H4 (cell line): ENCODE measurements around the gene ADRA2C. TPM values are rescaled to one million over a fixed set of nuclear protein-coding genes. Genes with fewer than 3 reads are reported as not detected.

ENCODE experiments used
- DNase-seq: peaks from one replicate; pipeline ENCODE4 v3.0.0-alpha.2; 2015; ENCODE audit warnings: low spot score
- total RNA-seq: library from RNA; depleted of rRNA; stranded (reverse); fragments of >200 nt; shearing (Covaris generic); gene quantifications from 2 replicates; pipeline ENCODE4 v1.2.3, GENCODE V29; 2014

Gene ADRA2C
- total RNA-seq, 1 experiment from 2014 or later, result 1.7 TPM

DNA sequence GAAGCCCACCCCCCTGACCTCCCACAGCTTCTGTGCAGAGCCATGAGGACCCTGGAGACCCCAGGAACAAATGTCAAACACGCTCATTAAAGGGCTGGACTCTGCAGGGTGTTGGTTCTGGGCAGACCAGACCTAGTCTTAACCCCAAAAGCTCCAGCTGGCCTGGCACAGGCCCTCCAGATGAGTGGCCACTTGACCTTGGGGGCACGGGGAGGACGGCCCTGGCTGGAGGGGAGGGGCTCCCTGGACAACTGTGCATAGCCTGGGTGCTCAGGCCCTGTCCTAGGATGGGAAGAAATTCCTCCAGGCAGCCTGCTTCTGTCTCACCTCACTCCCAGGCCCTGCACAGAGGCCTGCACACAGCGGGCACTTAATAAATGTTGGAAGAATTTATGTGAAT is 9.4 kb downstream of the ADRA2C start:
- no peak for DNase-seq

DNA sequence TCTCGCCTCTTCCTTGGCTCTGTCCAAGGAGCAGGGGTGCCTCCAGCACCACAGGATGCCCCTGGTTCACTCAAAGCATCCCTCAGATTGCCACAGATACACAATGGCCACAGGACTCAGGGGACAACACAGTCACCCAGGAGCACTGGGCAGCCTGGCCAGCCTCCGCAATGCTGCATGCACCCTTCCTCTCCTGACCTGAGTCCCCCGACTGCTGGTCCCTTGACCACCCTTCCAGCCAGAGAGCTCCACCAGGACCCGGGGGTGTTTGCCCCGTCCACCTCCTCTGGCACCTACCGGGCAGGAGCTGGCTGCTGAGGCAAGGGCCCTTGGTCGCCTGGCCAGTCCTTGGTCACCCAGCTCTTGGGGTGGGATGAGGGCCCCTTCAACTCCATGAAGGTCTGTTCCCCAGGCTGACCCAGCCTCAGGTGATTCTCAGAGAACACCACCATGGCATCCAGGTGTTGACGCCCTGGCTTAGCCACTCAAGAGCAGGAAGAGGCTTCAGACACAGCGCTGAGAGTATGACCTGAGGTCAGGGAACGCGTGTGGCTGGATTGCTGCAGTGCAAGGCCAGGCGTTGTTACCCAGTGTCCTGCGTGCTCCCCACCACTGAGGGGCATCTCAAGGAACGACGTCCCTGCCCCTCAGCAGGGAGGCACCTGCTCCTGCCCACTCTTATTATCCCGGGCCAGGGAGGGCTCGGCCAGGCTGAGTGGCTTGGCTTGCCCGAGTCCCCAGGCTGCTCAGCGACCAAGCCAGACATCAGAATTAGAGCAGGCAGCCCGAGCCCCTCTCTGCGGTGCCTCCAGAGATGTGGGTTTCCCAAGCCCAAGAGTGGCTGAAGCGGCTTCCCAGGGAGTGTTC is 10.2 kb downstream of the ADRA2C start:
- DNase-seq, result no peak

DNA sequence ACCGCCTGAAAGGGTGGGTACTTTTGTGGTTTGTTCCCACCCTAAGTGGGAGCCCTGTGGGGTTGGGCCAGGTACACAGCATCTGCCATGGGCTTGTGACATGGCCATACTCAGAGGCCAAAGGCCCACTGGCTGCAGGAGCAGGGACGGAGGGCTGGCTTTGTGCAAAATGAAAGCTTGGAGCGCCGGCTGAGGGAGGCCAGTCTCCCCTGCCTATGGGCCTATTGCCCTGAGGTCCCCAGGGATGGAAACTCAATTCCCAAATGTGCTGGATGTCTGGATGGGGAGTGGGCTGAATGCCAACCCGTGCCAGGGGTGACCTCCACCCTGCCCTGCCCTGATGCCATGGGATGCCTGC is 10.8 kb downstream of the ADRA2C start:
- DNase-seq, result no peak

DNA sequence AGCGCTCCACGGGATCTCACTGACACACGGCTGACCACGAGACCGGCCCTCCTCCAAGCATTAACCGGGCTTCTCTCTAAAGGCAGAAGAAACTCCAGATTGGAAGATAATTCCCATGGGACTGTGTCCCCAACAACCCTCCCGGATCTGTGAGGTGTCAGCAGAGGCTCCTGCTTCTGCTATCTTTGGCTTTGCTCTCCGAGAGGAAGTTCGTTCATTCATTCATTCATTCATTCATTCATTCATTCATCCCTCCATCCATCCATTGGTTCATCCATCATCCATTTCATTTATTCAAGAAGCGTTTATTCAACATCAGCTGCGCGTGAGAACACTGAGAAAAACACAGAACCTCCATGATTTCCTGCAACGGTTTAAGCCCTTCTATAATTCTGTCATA is 11.5 kb downstream of the ADRA2C start:
- DNase-seq, result no peak

DNA sequence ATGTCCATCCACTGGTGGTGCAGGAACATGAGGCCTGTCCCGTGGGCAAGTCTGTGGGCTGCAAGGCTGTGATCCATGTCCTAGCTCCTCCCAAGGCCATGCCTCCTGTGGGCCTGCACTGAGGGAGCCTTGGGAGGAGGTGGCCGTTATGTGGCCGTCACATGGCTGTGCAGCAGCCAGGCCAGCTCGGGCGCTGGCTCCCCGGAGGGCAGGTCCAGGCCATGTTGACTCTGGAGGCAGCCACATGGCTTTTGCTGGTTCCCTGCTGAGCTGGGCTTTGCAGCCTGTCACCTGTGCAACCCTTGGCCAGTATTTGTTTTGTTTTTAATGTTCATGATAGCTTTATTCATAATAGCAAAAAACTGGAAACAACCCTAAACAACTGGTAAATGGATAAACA is 13.3 kb downstream of the ADRA2C start:
- DNase-seq, result no peak

DNA sequence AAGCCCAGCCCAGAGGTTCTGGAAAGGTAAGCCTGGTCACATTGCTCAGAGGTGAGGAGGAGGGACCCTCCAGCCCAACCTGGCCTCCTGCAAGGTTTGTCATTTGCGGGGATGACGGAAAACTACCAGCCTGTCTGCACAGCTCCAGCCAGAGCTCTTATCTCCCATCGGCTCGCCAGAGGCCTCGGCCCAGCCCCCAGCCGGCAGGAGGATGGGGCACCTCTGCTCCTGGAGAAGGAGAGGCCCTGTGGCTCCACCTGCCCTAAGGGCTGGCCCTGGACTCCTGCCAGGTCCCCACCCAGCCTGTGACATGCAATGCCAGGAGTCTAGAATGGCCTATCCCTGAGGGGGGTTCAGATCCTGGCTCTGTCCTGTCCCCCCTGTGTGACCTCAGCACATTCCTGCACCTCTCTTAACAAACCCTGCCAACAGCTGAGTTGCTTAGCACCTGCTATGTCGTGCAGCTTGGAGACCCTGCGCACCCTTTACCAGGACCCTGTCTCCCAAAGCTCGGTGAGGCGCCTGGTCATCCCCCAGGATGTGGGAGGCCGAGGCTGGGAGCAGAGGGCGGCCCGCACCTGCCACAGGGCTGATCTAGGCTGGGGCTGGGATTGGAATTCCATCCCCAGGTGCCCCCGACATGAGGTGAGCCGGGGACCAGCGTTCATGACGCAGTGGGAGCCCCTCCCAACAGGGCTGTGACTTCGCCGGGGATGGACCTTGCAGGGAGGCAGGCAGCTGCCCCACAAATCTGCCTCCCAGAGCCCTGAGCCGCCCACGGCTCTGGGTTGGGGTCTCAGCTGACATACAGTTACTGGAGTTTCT is 14.4 kb downstream of the ADRA2C start:
- DNase-seq, result no peak

DNA sequence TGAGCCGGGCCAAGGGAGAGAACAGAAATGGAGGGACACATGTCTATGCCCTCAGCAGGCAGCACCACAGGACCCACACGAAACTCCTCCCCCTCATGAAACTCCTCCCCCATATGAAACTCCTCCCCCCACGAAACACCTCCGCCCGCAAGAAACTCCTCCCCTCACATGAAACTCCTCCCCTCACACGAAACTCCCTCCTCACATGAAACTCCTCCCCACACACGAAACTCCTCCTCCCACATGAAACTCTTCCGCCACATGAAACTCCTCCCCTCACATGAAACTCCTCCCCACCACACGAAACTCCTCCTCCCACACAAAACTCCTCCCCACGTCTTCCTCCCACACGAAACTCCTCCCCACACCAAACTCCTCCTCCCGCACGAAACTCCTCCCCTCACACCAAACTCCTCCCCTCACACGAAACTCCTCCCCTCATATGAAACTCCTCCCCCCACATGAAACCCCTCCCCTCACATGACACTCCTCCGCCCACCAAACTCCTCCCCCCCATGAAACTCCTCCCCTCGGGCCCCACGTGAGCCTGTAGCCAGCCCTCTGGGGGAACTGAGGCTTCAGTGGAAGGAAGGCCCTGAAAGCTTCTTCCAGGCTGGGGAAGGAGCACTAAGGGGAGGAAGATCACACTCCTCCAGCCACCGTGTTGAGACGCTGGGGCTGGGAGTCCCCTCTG is 15.2 kb downstream of the ADRA2C start:
- no peak for DNase-seq

DNA sequence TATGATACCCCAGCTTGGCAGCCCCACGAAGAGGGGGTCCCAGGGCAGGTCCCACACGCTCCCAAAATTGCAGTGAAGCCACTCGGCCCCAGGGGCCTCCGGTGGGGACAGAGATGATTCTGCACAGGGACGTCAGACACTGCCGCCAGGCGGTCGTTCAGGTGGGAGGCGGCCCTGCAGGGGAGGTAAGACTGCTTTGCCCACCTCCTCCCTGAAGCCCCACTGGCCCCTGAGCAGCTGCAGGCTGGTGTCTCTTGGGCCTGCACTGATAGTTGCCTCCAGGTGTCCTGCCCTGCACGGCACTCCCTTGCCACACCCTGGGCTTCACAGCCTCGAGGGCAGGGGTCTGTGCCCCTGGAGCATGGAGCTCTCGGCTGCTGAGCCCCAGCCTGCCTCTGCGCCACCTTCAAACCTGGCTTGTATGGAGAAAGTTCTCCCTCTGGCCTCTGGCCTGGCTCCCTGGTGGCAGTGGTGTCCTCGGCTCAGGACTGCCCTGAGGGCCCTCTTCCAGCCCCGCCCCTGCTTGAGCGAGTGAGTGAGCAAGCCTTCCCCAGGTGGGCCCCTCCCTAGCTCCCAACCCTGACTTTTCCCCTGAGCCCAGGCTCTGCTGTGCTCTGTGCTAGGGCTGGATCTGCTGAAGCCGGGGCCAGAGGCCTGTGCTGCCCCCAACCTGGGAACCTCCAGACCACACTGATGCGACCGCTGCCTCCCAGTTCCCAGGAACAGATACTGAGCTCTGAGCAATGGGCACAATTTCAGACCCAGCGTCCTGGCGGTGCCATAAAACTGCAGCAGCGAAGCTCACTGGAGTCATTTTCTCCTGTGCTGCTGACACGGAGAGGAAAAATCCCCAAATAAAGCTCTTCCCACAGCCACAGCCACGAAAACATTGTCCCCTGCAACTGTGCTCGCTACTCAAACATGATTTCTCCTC is 16.1 kb downstream of the ADRA2C start:
- no peak for DNase-seq

DNA sequence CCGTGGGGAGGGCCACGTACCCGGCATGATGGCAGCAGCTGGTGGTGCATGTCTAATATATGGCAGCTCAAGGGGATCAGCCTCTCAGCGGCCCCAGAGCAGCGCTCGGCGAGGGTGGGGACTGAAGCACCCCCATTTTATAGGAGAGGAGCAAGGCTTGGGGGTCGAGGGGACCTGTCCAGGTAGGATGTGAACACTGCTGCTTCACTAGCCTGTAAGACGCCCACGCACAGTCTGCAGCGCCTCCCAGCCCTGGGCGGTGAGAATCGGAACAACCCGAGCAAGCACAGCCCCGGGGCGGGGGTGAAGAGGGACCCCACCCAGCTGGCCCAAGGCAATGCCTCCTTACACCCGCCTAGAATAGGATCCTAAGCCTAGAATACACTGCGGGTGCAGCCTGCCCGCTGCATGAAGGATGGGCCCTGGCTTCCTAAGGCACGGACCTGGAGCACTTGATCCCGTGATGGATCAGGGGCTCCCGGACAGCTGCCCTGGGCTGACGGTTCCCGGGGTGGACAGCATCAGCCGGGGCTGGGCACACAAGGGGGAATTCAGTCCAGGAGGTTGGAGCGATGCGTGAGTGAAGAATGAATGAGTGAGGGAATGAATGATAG is 17.6 kb downstream of the ADRA2C start:
- DNase-seq, result no peak

DNA sequence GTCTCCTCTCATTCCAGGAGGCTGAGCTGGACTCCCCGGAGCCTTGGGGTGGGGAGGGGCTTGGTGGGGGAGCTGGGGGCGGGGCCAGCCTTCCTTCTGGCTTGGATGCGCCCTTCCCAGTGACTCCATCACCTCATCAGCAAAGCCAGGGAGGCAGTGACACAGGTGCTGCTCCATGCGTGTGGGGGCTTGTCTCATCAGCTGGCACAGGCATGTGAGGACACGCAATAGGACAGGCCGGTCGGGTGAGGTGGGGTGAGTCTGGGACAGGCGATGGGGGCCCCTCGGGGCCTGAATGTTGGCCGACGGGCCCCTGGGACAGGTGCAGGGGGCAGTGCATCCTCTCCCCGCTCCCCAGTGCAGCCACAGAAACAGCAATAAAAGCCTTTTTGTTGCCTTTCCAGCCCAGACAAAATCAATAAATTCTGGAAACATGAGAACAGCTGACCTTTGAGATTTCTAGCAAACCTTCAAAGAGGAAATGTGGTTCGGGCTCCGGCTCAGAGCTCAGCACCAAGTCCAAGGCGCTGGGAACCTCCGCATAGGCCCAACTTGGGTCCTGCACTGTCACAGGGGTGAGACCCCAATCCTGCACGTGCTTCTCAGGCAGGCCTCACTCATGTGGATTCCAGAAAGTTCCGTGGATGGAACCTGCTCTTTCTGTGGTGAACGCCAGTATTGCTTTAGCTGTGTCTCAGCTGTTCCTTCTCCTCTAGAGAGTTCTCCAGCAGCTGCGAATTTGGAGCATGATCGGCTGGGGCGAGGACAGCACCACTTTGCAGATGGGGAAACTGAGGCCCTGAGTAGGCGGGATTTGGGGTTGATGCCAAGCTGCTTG is 18.5 kb downstream of the ADRA2C start:
- no peak for DNase-seq

DNA sequence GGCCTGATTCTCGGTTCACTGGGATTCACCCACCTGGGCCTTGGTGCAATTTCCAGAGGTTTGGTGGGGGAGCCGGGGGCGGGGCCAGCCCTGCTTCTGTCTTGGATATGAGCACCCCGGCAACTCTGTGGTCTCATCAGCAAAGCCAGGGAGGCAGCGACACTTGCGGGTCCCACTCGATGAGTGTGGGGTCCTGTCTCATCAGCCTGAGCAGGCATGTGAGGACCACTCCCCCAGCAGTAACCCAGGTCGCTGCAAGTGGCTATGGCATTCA is 19.0 kb downstream of the ADRA2C start:
- no peak for DNase-seq

DNA sequence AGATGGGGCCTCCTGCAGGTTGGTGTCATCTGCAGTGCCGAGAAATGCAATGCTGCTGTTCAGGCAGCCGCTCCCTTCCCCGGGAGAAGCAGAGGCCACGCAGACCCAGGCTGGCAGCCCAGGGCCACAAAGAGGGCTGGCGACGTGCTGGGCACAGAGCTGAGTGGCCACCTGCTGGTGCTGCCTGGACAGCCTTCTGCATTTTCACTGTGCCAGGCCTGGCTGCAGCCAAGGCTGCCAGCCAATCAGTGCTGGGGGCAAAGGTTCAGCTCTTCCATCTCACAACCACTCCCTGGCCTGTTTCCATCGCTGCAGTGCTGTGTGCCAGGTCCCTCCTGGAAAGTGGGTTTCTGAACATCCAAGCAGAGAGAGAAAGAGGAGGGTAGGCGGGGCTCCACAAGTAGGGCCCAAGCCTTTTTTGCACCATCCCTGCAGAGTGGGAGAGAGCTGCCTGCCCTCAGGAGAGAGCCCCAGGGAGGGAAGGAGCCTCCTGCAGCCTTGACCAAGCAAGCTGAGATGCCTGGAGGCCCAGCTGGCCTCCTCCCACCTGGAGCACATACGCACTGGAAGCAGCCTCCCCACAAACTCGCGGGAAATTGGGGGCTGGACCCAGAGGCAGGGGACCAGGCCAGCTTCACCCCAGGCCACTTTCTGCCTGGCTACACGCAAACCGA is 20.1 kb downstream of the ADRA2C start:
- peak; percentile 75 for DNase-seq

DNA sequence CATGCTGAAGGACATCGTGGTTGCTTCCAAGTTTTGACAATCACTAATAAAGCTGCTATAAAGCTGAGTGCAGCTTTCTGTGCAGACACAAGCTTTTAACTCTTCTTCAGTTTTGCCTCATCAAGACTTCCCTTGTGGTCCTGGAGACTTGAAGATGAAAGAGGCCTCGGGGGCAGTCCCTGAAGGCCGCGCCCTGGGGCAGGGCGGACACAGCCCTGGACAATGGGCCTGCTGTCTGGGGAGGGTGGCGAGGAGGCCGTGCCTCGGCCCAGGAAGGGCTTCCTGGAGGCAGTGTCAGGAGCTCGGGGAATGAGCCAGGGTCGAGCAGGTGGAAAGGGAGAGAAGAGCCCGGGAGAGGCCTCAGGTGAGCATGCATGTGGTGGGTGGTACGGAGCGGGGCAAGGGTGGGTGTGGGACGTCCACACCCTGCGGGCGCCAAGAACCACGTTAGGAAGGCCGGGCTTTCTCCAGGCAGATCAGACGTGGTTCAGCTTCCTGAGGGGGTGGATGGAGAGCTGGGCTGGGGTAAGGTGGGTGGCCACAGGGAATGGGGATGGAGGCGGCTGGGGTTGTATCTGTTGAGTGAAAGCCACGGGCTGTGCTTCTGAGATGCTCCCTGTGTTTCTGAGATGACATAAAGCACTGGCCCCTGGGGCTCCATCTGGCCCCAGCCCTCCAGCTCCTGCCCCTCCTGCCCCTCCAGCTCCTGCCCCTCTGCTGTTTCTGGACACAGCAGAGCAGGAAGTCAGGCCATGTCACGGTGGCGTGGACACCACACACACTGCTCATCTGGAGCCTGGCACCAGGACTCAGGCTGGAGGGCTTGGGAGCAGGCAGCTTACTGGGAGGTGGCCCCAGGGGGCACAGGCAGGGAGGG is 21.5 kb downstream of the ADRA2C start:
- no peak for DNase-seq

DNA sequence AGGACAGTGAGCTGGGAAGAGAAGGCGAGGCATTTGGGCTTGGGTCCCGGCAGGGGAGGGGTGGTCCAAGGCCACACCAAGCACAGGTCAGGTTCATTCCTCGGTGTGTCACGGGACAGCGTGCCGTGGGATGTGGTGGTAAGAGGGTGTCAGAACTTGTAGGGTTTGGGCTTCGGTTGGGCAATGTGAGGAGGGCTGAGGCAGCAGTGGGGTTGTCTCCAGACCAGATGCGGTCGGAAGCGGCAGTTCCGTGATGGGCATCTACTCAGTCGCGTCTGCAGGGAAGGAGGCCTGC is 22.1 kb downstream of the ADRA2C start:
- DNase-seq, result no peak

DNA sequence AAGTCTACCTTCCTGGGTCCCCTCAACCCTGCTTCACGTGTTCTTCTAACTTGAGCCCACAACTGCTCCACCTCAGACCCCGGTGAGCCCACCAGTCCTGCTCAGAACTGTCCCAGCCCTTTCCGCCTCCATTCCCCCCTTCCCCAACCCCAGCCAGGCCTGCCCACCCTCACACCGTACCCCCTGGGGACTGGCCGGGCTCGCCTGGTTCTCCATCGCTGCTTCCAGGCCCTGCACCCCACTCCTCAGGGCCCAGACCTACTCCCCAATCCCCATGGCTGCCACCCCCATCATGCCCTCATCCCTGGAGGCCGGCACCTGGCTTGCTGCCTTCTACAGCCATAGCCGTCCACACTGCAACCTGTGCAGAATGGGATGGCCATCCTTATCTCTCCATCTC is 23.4 kb downstream of the ADRA2C start:
- DNase-seq, result no peak

DNA sequence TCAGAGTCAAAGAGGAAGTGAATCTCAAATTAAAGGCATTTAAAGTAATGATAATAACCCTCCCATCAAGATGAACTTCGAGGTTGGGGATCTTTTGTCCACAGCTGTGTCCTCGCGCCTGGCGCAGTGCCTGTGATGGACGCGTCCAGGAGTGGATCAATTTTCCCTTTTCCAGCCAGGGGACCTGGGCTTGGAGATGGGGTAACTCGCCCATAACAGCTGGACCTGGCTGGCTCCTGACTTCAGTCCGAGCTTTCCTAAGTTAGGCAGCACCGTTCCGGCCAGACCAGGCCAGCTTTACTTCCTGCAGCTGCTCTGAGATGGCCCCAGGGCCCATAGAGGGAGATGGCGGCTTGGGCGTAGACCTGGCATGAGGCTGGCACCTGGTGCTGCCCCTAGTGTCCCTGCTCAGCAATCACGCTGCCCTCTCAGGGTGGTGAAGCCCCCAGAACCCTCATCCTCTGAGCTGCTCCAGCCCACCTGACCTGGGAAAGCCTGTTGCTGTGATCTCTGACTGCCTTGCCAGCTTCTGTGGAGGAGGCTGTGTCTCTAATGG is 23.9 kb downstream of the ADRA2C start:
- no peak for DNase-seq

DNA sequence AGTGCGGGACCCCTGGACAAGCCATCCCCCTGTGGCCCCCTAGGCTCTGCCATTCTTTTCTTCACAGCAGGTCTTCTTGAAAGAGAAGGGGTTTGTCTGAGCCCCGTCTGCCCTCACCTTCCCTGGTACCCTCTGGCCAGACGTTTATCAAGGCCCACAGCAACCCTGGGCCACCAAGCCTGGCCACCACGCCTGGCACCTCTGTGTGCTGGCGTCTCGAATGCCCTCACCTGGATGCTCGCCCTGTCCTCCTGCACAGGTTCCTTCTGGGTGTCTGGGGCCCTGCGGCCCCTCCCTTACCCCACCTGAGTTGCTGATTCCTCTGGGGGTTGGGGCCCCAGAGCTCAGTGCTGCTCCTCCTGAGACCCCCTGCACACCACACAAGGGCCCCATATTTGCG is 25.1 kb downstream of the ADRA2C start:
- DNase-seq, result no peak

DNA sequence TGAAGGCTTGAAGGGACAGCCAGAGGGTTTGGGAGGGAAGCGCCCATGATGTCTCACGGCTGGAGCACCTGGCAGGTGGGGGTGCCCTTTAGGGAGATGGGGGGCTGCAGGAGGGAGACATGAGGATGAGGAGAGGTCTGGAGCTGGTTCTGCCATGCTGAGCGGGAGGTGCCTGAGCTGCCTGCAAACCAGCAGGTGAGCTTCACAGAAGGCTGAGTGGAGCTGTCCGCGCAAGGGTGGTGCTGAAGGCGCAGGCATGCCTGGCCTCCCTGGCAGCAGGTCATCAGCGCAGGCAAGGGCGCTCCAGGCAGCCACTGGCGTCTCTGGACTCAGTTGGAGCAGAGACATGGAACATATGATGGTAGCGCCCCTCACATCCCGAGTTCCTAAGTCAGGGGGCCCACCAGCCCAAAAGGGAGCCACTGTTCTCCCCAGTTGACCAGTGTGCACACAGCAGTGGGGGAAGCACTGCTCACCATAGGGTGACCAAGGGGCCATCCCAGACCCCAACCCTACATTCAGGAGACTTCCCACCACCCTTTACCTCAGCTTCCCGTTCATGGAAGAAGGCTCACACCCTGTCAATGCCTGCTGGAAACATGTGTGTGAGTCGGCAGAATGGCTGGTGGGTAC is 25.8 kb downstream of the ADRA2C start:
- DNase-seq, result peak; percentile 31
